Measurements from ENCODE around the gene ERP27. TPM values are rescaled to one million over a fixed set of nuclear protein-coding genes. Genes with fewer than 3 reads are reported as not detected.
A peak's percentile ranks its signal among the peaks of the same experiment; 100 is the strongest.

Gene ERP27
- total and polyA plus RNA-seq, 2 experiments from 2014 or later, result 48.0 to 53.7 TPM

DNA sequence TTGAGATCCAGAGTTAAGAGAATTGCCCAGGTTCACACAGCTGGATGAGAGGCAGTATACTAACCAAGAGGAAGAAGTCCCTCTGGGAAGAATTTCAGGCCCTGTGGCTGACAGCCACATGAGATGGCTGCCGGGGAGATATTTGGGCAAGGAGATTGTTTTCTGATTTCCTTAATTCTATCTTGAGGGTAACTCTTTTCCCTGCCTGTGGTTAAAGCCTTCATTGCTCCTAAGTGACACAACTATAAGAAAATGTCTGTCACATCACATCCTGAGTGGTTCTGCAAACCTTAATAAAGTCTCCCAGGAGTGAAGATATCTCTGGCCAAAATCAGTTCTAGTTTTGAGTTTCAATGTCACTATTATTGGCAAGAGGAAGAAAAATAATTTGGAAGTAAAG, 13.5 kb upstream of the ERP27 start:
- TF ChIP-seq, protein P1, sequence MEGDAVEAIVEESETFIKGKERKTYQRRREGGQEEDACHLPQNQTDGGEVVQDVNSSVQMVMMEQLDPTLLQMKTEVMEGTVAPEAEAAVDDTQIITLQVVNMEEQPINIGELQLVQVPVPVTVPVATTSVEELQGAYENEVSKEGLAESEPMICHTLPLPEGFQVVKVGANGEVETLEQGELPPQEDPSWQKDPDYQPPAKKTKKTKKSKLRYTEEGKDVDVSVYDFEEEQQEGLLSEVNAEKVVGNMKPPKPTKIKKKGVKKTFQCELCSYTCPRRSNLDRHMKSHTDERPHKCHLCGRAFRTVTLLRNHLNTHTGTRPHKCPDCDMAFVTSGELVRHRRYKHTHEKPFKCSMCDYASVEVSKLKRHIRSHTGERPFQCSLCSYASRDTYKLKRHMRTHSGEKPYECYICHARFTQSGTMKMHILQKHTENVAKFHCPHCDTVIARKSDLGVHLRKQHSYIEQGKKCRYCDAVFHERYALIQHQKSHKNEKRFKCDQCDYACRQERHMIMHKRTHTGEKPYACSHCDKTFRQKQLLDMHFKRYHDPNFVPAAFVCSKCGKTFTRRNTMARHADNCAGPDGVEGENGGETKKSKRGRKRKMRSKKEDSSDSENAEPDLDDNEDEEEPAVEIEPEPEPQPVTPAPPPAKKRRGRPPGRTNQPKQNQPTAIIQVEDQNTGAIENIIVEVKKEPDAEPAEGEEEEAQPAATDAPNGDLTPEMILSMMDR (IDR thresholded peaks at IDR 0.05; ENCODE audit: poor library complexity), result no peak
- TF ChIP-seq EZH2 (IDR thresholded peaks at IDR 0.05; ENCODE audit: borderline replicate concordance), result no peak
- TF ChIP-seq EZH2phosphoT487 (IDR thresholded peaks at IDR 0.05; ENCODE audit: low read depth, severe bottlenecking, unreplicated experiment), result no peak
- H4K20me1 ChIP-seq (ENCODE audit: insufficient read depth, poor library complexity, severe bottlenecking), result no peaks in the 10 kb centered on the region
- no peaks in the 10 kb centered on the region for H3K36me3 ChIP-seq (replicated peaks; ENCODE audit: insufficient read depth, low read depth)
- WGBS (ENCODE audit: low lambda C conversion rate, missing lambda C conversion rate), result 88% methylated on average over 1 of the region's 1 CpG
- no peak overlapping the region for H2AFZ ChIP-seq
- H3K79me2 ChIP-seq, result no peaks in the 10 kb centered on the region
- no peak for DNase-seq (ENCODE audit: low spot score)
- peak overlapping the region; percentile 68 for H3K27ac ChIP-seq
- H3K4me3 ChIP-seq, result no peak overlapping the region
- H3K9me2 ChIP-seq (replicated peaks; ENCODE audit: insufficient read depth), result no peaks in the 10 kb centered on the region
- H3K4me2 ChIP-seq, result no peak overlapping the region
- H3K27me3 ChIP-seq, result no peaks in the 10 kb centered on the region
- no peaks in the 10 kb centered on the region for H3K9me3 ChIP-seq (ENCODE audit: low read depth)
- peaks cover 38% of the 10 kb centered on the region for H3K4me1 ChIP-seq (ENCODE audit: insufficient read depth)

DNA sequence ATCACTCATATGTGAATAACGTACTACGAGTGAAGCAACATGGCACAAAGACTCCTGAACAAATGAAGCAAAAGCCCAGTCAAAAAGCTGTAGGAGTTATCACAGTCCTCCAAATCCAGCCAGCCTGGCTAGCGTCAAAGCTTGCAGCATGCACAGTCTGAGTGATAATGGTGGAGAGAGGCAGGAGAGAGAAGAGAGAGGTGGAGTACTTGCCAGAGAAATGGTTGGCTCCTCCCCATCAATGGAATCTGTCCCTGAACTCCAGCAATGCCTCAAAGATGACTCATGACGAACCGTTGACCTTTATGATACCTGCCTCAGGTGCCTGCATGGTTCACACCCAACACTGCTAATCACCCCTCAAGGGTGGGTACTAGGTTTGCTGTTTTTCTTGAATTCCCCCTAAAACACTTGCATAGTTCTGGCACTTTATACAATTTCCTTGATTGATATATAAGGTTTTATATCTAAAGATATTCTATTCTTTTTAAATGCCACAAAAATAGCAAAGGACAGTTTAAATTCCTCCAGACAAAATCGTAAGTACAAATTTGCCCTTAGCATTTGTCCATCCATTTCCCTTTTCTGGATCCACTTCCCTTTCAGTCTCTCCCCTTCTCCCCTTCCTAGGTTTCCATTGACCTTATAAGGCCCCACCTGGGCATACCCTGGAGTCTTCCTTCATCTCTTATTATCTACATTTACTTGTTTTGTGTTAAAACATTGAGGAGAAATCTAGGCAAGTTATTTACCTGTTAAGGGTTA, 12.8 kb upstream of the ERP27 start:
- H3K9me3 ChIP-seq (ENCODE audit: low read depth), result no peaks in the 10 kb centered on the region
- no peak overlapping the region for H3K4me2 ChIP-seq
- peak; percentile 77 for DNase-seq (ENCODE audit: low spot score)
- H3K27me3 ChIP-seq, result no peaks in the 10 kb centered on the region
- H4K20me1 ChIP-seq (ENCODE audit: insufficient read depth, poor library complexity, severe bottlenecking), result no peaks in the 10 kb centered on the region
- TF ChIP-seq, protein P1 (IDR thresholded peaks at IDR 0.05; ENCODE audit: poor library complexity), result no peak
- TF ChIP-seq EZH2phosphoT487 (IDR thresholded peaks at IDR 0.05; ENCODE audit: low read depth, severe bottlenecking, unreplicated experiment) (no peak), EZH2 (IDR thresholded peaks at IDR 0.05; ENCODE audit: borderline replicate concordance) (no peak)
- H3K4me1 ChIP-seq (ENCODE audit: insufficient read depth), result peaks cover 38% of the 10 kb centered on the region
- no peak overlapping the region for H2AFZ ChIP-seq
- H3K9me2 ChIP-seq (replicated peaks; ENCODE audit: insufficient read depth), result no peaks in the 10 kb centered on the region
- H3K79me2 ChIP-seq, result no peaks in the 10 kb centered on the region
- peak overlapping the region; percentile 68 for H3K27ac ChIP-seq
- no peak overlapping the region for H3K4me3 ChIP-seq
- H3K36me3 ChIP-seq (replicated peaks; ENCODE audit: insufficient read depth, low read depth), result no peaks in the 10 kb centered on the region
- 43% methylated on average over 6 of the region's 6 CpGs for WGBS (ENCODE audit: low lambda C conversion rate, missing lambda C conversion rate)

DNA sequence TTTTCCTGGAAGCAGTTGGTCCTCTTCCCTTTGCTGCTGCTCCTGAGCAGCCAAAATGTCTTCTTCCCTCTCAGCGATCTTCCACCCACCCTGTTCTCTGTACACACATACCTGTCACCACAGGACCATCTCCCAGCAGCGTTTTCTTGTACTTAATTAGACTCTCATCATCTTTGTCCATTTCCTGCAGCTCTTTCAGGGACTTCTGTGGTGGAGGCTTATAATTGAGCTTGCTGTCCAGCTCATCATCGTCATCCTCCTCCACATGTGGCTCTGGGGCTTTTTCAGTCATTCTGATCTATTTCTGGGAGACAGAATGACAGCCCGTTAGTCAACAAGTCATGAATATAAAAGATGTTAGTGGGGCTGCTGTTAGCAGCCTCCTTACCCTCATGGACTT, 12.1 kb upstream of the ERP27 start:
- Histone ChIP-seq H3K9me2 (replicated peaks; ENCODE audit: insufficient read depth) (no peaks in the 10 kb centered on the region), H3K4me2 (no peak overlapping the region), H3K4me1 (ENCODE audit: insufficient read depth) (peaks cover 38% of the 10 kb centered on the region), H3K4me3 (no peak overlapping the region), H3K9me3 (ENCODE audit: low read depth) (no peaks in the 10 kb centered on the region), H3K79me2 (no peaks in the 10 kb centered on the region), H2AFZ (no peak overlapping the region), H4K20me1 (ENCODE audit: insufficient read depth, poor library complexity, severe bottlenecking) (no peaks in the 10 kb centered on the region), H3K27me3 (no peaks in the 10 kb centered on the region), H3K27ac (peak overlapping the region; percentile 68), H3K36me3 (replicated peaks; ENCODE audit: insufficient read depth, low read depth) (no peaks in the 10 kb centered on the region)
- DNase-seq (ENCODE audit: low spot score), result no peak
- TF ChIP-seq EZH2phosphoT487 (IDR thresholded peaks at IDR 0.05; ENCODE audit: low read depth, severe bottlenecking, unreplicated experiment), result no peak
- no peak for TF ChIP-seq EZH2 (IDR thresholded peaks at IDR 0.05; ENCODE audit: borderline replicate concordance)
- TF ChIP-seq, protein P1 (IDR thresholded peaks at IDR 0.05; ENCODE audit: poor library complexity), result no peak
- WGBS (ENCODE audit: low lambda C conversion rate, missing lambda C conversion rate), result 59% methylated on average over 4 of the region's 4 CpGs

Data from hepatocyte (in vitro differentiated cells).